SK-N-SH treated with all-trans-retinoic acid at 6 μM for 48 hours (cell line): ENCODE results near the gene CKLF.

ENCODE experiments used
- ATAC-seq: fragments of 200-7000 bp; cut with Tn5 transposase; 3 replicates; pipeline ENCODE4 v1.9.1; 2020; ENCODE audit warnings: mild to moderate bottlenecking, moderate library complexity
- BACH2 ChIP-seq: fragments of 250-450 bp; sonication (Bioruptor Pico); IDR thresholded peaks from 2 replicates; pipeline ENCODE4 v1.9.0; 2021; ENCODE audit warnings: mild to moderate bottlenecking, borderline replicate concordance
- CREB5 ChIP-seq: fragments of 250-450 bp; sonication (Bioruptor Pico); IDR thresholded peaks from 2 replicates; pipeline ENCODE4 v1.5.1; 2020; ENCODE audit warnings: low read depth, mild to moderate bottlenecking, moderate library complexity
- CSDC2 ChIP-seq: fragments of 250-450 bp; sonication (Bioruptor Pico); IDR thresholded peaks from 2 replicates; pipeline ENCODE4 v1.5.0; 2020; ENCODE audit warnings: mild to moderate bottlenecking, moderate library complexity
- CSRNP3 ChIP-seq: fragments of 250-450 bp; sonication (Bioruptor Pico); IDR thresholded peaks from 2 replicates; pipeline ENCODE4 v1.5.1; 2021; ENCODE audit warnings: mild to moderate bottlenecking, moderate library complexity
- ESRRG ChIP-seq: fragments of 250-450 bp; sonication (Bioruptor Pico); IDR thresholded peaks from 2 replicates; pipeline ENCODE4 v1.6.1; 2021; ENCODE audit warnings: mild to moderate bottlenecking
- GLIS3 ChIP-seq: fragments of 250-450 bp; sonication (Bioruptor Pico); IDR thresholded peaks from 2 replicates; pipeline ENCODE4 v1.5.0; 2020; ENCODE audit warnings: mild to moderate bottlenecking, moderate library complexity
- ISL1 ChIP-seq: fragments of 250-450 bp; sonication (Bioruptor Pico); IDR thresholded peaks from 2 replicates; pipeline ENCODE4 v2.1.2; 2022; ENCODE audit warnings: mild to moderate bottlenecking, moderate library complexity
- OSR1 ChIP-seq: fragments of 250-450 bp; sonication (Bioruptor Pico); IDR thresholded peaks from 2 replicates; pipeline ENCODE4 v1.8.0; 2022; ENCODE audit warnings: moderate library complexity, mild to moderate bottlenecking, inconsistent platforms
- PATZ1 ChIP-seq: fragments of 250-450 bp; sonication (Bioruptor Pico); IDR thresholded peaks from 2 replicates; pipeline ENCODE4 v1.8.0; 2020; ENCODE audit warnings: mild to moderate bottlenecking, moderate library complexity, borderline replicate concordance
- POU6F1 ChIP-seq: fragments of 250-450 bp; sonication (Bioruptor Pico); IDR thresholded peaks from 2 replicates; pipeline ENCODE4 v1.8.0; 2021; ENCODE audit warnings: low read depth, mild to moderate bottlenecking, moderate library complexity, borderline replicate concordance
- PPARA ChIP-seq: fragments of 250-450 bp; sonication (Bioruptor Pico); IDR thresholded peaks from 2 replicates; pipeline ENCODE4 v1.5.0; 2020; ENCODE audit warnings: mild to moderate bottlenecking, borderline replicate concordance
- RARB ChIP-seq: fragments of 250-450 bp; sonication (Bioruptor Pico); IDR thresholded peaks from 2 replicates; pipeline ENCODE4 v1.8.0; 2021; ENCODE audit warnings: mild to moderate bottlenecking, moderate library complexity
- SNAI2 ChIP-seq: fragments of 250-450 bp; sonication (Bioruptor Pico); IDR thresholded peaks from 2 replicates; pipeline ENCODE4 v1.5.0; 2020; ENCODE audit warnings: mild to moderate bottlenecking, moderate library complexity
- TCF4 ChIP-seq: fragments of 250-450 bp; sonication (Bioruptor Pico); IDR thresholded peaks from 2 replicates; pipeline ENCODE4 v1.8.0; 2021; ENCODE audit warnings: mild to moderate bottlenecking, moderate library complexity, borderline replicate concordance
- TSHZ2 ChIP-seq: fragments of 250-450 bp; sonication (Bioruptor Pico); IDR thresholded peaks from 2 replicates; pipeline ENCODE4 v1.5.0; 2020; ENCODE audit warnings: mild to moderate bottlenecking, moderate library complexity
- ZC3H10 ChIP-seq: fragments of 250-450 bp; sonication (Bioruptor Pico); IDR thresholded peaks from 2 replicates; pipeline ENCODE4 v1.5.1; 2021; ENCODE audit warnings: mild to moderate bottlenecking, moderate library complexity
- ZFP3 ChIP-seq: fragments of 250-450 bp; sonication (Bioruptor Pico); IDR thresholded peaks from 2 replicates; pipeline ENCODE4 v1.5.0; 2020; ENCODE audit warnings: mild to moderate bottlenecking, moderate library complexity
- ZFP30 ChIP-seq: fragments of 450-650 bp; formaldehyde crosslinking; IDR thresholded peaks from 2 replicates; pipeline ENCODE4 v1.5.0; 2022; ENCODE audit warnings: mild to moderate bottlenecking, moderate library complexity
- ZNF565 ChIP-seq: fragments of 450-650 bp; formaldehyde crosslinking; conservative IDR thresholded peaks from 2 replicates; pipeline ENCODE4 v1.5.0; 2020; ENCODE audit warnings: low read depth, mild to moderate bottlenecking, moderate library complexity
- ZNF70 ChIP-seq: fragments of 450-650 bp; formaldehyde crosslinking; IDR thresholded peaks from 2 replicates; pipeline ENCODE4 v1.5.0; 2020; ENCODE audit warnings: mild to moderate bottlenecking, moderate library complexity
- ZNF8 ChIP-seq: fragments of 450-650 bp; formaldehyde crosslinking; IDR thresholded peaks from 2 replicates; pipeline ENCODE4 v1.5.0; 2020; ENCODE audit warnings: mild to moderate bottlenecking, moderate library complexity

CKLF gene

GRCh38 chr16:66574531-66574930 lies 22.2 kb downstream of the CKLF start:
- ATAC-seq = no peak
- no peak for TF ChIP-seq SNAI2 (CRISPR knock-in tag)
- no peak for TF ChIP-seq OSR1 (CRISPR knock-in tag)
- TF ChIP-seq ESRRG = no peak
- TF ChIP-seq PPARA (CRISPR knock-in tag) = no peak
- TF ChIP-seq TSHZ2 (CRISPR knock-in tag) = no peak
- no peak for TF ChIP-seq GLIS3 (CRISPR knock-in tag)
- no peak for TF ChIP-seq PATZ1 (CRISPR knock-in tag)
- no peak for TF ChIP-seq CSRNP3 (CRISPR knock-in tag)

- no peak for ATAC-seq
- TF ChIP-seq ISL1 (CRISPR knock-in tag) = no peak
- TF ChIP-seq GLIS3 (CRISPR knock-in tag) = no peak
- no peak for TF ChIP-seq ZNF8 (CRISPR knock-in tag)
- TF ChIP-seq ZNF70 (CRISPR knock-in tag) = no peak
Measured at GRCh38 chr16:66575060-66575459, 22.7 kb downstream of the CKLF start.

GRCh38 chr16:66576296-66576695 lies 23.9 kb downstream of the CKLF start:
- no peak for ATAC-seq
- no peak for TF ChIP-seq OSR1 (CRISPR knock-in tag)
- TF ChIP-seq RARB (CRISPR knock-in tag) = no peak
- no peak for TF ChIP-seq ZFP30 (CRISPR knock-in tag)
- no peak for TF ChIP-seq GLIS3 (CRISPR knock-in tag)
- TF ChIP-seq ZC3H10 (CRISPR knock-in tag) = no peak
- no peak for TF ChIP-seq ZNF70 (CRISPR knock-in tag)
- no peak for TF ChIP-seq POU6F1 (CRISPR knock-in tag)

- no peak for ATAC-seq
- TF ChIP-seq CSDC2 (CRISPR knock-in tag) (no peak), TCF4 (CRISPR knock-in tag) (no peak), BACH2 (CRISPR knock-in tag) (no peak), OSR1 (CRISPR knock-in tag) (no peak), PPARA (CRISPR knock-in tag) (no peak), CREB5 (CRISPR knock-in tag) (no peak), ZFP3 (CRISPR knock-in tag) (no peak), ZC3H10 (CRISPR knock-in tag) (no peak), ZNF565 (CRISPR knock-in tag) (no peak), ZNF8 (CRISPR knock-in tag) (no peak), GLIS3 (CRISPR knock-in tag) (no peak)
Measured at GRCh38 chr16:66578651-66579531, 26.5 kb downstream of the CKLF start, which contains the start of gene CMTM2. Gene CMTM2 (plus strand): TSS chr16:66579463. CDS start chr16:66579608, 145 bp downstream.
